ENCODE data around the gene RRAS.
A peak's percentile ranks its signal among the peaks of the same experiment; 100 is the strongest.

The RRAS gene

GRCh38 chr19:49640113-49640898 lies at the start of gene RRAS:
Gene RRAS (minus strand): TSS chr19:49640143. CDS start chr19:49640098, 45 bp downstream.
- peak; percentile 100 for DNase-seq

- peak; percentile 29 to 39 for DNase-seq
Measured at GRCh38 chr19:49689133-49690078, 49.5 kb upstream of the RRAS start, which contains the start of gene ADM5. Gene ADM5 (plus strand): TSS chr19:49689594. CDS start chr19:49689838, 244 bp downstream.

DNA sequence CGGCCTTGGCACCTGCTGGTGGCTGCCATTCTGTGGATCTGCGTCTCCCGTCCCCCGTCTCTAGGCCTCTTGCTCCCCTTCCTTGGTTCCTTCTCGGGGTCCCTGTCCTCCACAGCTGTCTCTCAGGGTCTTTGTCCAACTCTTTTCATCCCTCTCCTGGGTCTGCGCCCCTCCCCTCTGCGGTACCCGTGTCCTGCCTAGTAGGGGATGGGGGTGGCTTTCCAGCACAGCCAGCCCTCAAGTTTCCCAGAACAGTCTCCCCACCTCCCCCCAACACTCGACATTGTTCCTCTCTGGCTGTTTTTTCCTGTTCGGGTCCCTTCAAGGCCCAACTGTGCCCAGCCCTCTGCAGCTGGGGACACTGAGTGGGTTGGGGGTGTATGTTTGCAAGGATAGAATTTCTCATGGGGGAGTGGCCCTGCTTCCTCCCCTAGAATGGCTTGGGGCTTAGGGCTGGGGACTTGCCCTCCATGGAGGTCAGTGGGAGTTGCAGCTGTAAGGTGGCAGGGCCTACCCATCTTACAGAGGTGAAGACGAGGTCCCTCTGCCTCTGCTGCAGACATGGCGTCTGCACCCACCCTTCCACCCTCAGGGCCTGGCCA lies 48.7 kb upstream of the RRAS start:
- DNase-seq = no peak

GRCh38 chr19:49687566-49688316 lies 47.8 kb upstream of the RRAS start:
- no peak for DNase-seq

- DNase-seq = no peak
Measured at GRCh38 chr19:49687150-49687549, 47.2 kb upstream of the RRAS start.

- no peak for DNase-seq
Measured at GRCh38 chr19:49686503-49687088, 46.7 kb upstream of the RRAS start.

GRCh38 chr19:49685845-49686332 lies 45.9 kb upstream of the RRAS start:
- no peak for DNase-seq

DNA sequence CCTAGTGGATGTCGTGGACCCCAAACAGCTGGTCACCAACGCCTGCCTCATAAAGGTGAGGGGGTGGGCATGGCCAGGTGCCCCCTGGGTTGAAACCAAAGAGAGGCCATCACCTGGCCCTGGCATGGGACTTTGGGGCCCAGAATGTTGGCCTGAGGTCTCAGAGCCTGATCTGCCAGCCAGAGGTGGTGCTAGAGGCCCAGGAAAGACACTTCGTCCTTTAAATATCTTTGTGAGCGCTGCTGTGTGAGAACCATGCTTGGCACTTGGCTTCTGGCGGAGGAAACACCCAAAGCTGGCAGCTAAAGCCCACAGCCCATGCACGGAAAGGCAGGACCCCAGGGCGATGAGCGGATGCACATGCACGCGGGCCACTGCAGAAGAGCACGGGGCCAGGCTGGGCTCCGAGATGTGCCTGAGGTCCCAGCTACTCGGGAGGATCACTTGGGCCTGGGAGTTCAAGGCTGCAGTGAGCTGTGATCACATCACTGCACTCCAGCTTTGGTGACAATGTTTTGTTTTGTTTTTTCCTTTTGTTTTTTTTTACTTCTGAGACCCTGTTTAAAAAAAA lies 45.1 kb upstream of the RRAS start:
- DNase-seq = no peak

DNA sequence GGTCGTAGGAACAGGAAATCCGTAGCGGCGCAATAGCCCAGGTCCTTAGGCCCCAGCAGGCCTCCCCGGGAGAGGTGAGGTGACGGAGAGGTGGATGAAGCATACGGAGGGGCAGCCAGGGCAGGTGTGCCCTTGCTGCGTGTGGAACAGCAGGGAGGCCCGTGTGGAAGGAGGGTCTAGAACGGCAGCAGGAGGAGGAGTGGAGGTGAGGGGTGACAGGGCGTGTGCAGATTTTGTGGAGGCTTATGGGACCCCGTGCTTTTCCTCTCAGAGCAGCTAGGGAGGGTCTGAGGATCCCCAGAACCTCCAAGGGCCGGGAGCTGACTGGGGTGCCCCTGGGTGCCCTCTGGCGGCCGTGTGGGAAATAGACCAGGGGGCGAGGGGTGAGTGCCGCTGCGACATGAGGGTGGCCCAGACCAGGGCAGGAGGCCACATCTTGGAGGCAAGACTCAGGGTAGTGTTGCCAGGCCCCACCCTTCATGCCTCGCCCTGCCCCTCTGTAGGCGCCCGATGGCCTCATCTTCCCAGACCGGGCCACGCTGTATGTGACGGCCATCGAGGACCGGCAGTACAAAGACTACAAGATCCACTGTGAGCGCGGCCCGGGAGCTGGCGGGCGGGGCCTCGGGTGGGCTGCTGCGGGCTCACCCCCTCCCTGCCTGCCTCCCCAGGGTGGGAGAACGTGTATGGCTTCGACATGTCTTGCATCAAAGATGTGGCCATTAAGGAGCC lies 44.5 kb upstream of the RRAS start:
- peak in 1 of 2 donors; percentile 33 for DNase-seq

- DNase-seq = no peak
Measured at GRCh38 chr19:49683814-49684250, 43.9 kb upstream of the RRAS start.

- DNase-seq = no peak
Measured at GRCh38 chr19:49682274-49682673, 42.3 kb upstream of the RRAS start.

DNA sequence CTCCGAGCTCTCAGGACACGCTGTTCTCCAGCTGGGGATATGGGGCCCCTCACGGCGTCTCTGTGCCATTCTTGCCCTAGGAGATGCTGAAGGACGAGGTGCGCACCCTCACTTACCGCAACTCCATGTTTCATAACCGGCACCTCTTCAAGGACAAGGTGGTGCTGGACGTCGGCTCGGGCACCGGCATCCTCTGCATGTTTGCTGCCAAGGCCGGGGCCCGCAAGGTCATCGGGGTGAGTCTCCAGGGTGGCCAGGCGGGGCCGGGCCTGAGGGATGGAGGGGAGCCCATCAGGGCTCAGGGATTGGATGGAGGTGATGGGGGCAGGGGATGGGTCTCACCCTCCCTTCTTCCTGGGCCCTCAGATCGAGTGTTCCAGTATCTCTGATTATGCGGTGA lies 41.9 kb upstream of the RRAS start:
- no peak for DNase-seq

GRCh38 chr19:49680421-49681351 lies 40.7 kb upstream of the RRAS start:
- DNase-seq = peak; percentile 89 to 95

DNA sequence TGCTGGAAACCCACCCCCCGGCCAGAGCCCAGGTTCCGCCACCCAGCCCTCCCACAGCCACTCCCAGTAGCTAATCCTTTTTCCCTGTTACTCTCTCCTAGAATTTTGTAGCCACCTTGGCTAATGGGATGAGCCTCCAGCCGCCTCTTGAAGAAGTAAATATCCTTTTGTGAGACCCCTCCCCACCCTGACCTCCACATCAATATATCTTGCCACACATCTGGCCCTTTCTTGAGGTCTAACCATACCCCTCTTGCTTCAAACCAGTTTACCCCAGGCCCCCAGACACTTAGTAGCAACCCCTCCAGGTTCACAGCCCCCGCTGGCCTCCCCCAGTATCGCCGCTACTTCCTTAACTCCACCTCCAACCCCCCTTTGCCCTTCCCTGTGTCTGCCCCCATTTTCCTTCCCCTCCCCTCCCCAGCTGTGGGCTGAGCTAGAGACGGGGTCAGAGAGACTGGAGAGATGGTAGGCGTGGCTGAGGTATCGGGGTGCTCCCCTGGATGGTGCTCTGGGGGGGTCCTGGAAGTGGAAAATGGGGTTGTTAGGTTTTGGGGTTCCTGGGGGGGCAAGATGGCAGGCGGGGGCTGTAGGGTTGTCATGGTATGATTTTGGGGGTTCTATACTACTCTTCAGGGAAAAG lies 39.9 kb upstream of the RRAS start:
- DNase-seq = no peak

DNA sequence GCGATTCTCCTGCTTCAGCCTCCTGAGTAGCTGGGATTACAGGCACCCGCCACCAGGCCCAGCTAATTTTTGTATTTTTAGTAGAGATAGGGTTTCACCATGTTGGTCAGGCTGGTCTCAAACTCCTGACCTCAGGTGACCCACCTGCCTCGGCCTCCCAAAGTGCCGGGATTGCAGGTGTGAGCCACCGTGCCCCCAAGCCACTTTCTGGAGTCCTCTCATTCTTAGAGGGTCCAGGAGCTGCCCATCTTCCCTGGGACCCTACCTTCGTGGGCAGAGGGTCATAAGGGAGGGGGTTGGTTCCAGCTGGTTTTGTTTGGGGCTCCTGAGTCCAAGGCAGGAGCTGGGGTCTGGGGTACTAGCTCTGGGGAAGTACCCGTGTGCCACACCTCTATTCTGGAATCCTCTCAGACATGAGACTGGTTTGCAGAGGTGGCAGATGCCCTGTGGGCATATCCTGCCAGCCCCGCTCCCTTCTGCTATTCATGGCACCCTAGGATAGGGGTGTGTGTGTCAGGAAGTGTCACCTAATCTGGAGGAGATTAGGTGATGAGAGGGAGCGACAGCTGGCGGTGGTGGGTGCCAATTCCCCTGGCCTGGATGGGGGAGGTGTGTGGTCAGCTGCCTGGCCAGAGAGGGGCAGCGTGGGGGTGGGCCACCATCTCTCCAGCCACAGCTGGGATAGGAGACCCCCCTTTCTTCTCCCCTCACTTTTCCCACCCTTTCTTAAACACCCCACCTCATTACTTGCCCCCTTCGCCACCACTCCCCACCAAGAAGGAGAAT lies 39.2 kb upstream of the RRAS start:
- no peak for DNase-seq

DNA sequence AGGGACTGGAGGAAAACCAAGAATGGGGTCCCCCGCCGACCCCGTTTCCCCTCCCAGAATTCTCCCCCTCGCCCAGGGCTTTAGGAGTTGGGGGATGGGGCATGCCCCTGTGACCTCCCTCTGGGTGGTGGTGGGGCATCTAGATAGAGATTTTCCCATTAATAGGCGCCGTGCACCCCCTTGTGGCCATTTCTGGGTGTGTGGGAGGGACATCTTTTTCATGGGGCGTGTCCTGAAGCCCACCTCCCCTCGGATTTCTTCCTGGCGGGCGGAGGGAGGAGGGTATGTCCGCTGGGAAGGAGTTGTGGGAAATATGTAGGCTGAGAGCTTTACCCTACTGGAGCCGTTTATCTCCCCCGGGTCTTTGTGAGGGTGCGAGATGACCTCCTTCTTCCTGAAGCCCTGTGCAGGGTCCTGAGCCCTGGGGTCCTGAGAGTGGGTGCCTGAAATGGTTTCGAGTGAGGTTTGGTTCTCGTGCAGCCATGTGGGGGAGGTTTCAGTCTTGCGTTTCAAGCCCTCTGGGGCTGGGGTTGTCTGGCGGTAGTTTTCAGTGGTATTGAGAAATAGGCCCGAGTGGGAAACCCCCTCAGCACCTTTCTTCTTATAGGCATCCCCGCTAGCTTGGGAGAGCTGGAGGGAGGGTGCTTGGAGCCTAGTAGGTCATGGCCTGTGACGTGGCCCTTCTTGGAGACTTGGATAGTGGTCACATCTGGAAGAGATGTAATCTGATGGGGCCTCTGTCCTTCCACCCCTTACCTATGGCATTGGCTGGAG lies 38.1 kb upstream of the RRAS start:
- DNase-seq = peak; percentile 76 to 84

DNA sequence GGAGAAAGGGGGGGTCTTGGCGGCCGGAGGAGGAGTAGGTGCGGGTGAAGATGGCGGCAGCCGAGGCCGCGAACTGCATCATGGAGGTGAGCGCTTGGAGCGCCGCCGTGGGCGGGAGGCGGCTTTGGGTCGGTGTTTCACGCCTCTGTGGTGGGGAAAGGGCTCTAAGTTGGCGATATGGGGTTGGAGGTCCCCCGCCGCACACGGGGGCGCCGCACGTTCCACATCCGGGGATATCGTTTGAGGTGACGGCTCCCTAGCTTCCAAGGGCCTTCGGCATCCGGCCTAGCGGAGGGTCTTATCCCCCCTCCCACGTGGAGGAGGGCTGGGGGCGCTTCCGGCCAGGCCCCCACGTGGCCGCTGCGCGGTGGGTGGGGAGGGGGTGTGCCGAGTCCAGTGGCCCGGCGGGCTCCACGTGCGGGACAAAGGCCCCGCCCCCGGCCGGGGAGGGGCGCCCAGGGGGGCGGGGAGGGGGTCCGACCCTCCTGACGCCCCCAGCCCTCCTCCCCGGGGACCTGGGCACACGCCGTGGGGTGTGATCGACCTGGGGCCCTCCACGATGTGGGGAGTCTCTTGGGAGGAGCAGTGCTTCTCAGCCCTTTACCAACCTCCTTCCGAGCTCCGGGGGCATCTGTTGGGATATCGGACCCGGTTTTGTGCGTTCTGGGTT lies 37.4 kb upstream of the RRAS start, which contains the start of gene PRMT1:
Gene PRMT1 (plus strand): TSS at position 41 of the 670 bp plus-strand sequence. CDS start 10 bp downstream, at position 51.
- peak; percentile 45 to 55 for DNase-seq
